HG02610 (cell line): ENCODE results near the gene PSMD10.

Source experiments
- ATAC-seq: cut with Tn5 transposase; IDR thresholded peaks from one replicate; pipeline ENCODE4 v1.9.1; 2021; ENCODE audit warnings: mild to moderate bottlenecking, moderate library complexity; ENCODE audit not compliant: unreplicated experiment

PSMD10 gene

GRCh38 chrX:108091264-108091877 lies at the start of gene PSMD10, which contains the start of gene ATG4A:
Gene PSMD10 (minus strand): TSS chrX:108091542. CDS start chrX:108091520, 22 bp downstream.
Gene ATG4A (plus strand): TSS chrX:108091778. CDS start chrX:108091827, 49 bp downstream.
- ATAC-seq: peak; percentile 96

GRCh38 chrX:108138814-108139702 lies 47.7 kb upstream of the PSMD10 start:
- ATAC-seq: no peak

GRCh38 chrX:108134724-108135123 lies 43.4 kb upstream of the PSMD10 start:
- ATAC-seq: no peak

- ATAC-seq: no peak
Measured at GRCh38 chrX:108132876-108133275, 41.5 kb upstream of the PSMD10 start.

GRCh38 chrX:108132034-108132433 lies 40.7 kb upstream of the PSMD10 start:
- no peak for ATAC-seq

- ATAC-seq: no peak
Measured at GRCh38 chrX:108131471-108131870, 40.1 kb upstream of the PSMD10 start.

GRCh38 chrX:108130889-108131288 lies 39.5 kb upstream of the PSMD10 start:
- ATAC-seq: no peak

GRCh38 chrX:108127152-108127551 lies 35.8 kb upstream of the PSMD10 start:
- ATAC-seq: no peak

- no peak for ATAC-seq
Measured at GRCh38 chrX:108126661-108127060, 35.3 kb upstream of the PSMD10 start.

GRCh38 chrX:108123591-108124366 lies 32.4 kb upstream of the PSMD10 start:
- ATAC-seq: no peak

GRCh38 chrX:108122748-108123147 lies 31.4 kb upstream of the PSMD10 start:
- ATAC-seq: no peak

GRCh38 chrX:108121291-108121690 lies 29.9 kb upstream of the PSMD10 start:
- no peak for ATAC-seq

- ATAC-seq: no peak
Measured at GRCh38 chrX:108117988-108118387, 26.6 kb upstream of the PSMD10 start.

- ATAC-seq: no peak
Measured at GRCh38 chrX:108114541-108114940, 23.2 kb upstream of the PSMD10 start.

GRCh38 chrX:108105473-108105872 lies 14.1 kb upstream of the PSMD10 start:
- ATAC-seq: no peak

GRCh38 chrX:108097380-108097779 lies 6.0 kb upstream of the PSMD10 start:
- no peak for ATAC-seq

- ATAC-seq: peak; percentile 43
Measured at GRCh38 chrX:108091878-108092291, 543 bp upstream of the PSMD10 start.

GRCh38 chrX:108090491-108091263 lies 665 bp downstream of the PSMD10 start:
- peak; percentile 0 for ATAC-seq

GRCh38 chrX:108088511-108088910 lies 2.8 kb downstream of the PSMD10 start:
- no peak for ATAC-seq

GRCh38 chrX:108087792-108088191 lies 3.5 kb downstream of the PSMD10 start:
- no peak for ATAC-seq

- ATAC-seq: no peak
Measured at GRCh38 chrX:108081110-108081509, 10.2 kb downstream of the PSMD10 start.
